ENCODE results near the gene APCDD1.

DNA sequence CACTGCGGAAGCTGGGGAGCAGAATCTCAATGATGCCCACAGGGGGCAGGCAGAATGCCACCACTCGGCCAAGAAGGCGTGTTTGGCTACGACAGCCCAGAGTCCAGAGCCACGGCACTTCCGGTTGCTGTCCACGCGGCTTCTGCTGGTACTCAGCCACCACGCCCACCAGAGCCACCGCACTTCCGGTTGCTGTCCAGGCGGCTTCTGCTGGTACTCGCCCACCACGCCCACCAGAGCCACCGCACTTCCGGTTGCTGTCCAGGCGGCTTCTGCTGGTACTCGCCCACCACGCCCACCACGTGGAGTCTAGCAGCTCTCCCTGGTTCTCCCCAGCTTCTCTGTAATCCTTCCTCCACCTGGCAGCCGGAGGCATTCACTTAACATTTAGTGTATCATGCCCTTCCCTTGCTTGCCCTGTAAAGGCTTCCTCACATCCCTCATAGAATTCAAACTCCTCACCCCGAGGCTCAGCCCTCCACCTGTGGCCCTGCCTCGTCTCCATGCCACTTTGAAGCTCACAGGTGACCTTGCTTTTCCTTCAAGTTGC lies 40.1 kb upstream of the APCDD1 start:
- TF ChIP-seq, protein P1, sequence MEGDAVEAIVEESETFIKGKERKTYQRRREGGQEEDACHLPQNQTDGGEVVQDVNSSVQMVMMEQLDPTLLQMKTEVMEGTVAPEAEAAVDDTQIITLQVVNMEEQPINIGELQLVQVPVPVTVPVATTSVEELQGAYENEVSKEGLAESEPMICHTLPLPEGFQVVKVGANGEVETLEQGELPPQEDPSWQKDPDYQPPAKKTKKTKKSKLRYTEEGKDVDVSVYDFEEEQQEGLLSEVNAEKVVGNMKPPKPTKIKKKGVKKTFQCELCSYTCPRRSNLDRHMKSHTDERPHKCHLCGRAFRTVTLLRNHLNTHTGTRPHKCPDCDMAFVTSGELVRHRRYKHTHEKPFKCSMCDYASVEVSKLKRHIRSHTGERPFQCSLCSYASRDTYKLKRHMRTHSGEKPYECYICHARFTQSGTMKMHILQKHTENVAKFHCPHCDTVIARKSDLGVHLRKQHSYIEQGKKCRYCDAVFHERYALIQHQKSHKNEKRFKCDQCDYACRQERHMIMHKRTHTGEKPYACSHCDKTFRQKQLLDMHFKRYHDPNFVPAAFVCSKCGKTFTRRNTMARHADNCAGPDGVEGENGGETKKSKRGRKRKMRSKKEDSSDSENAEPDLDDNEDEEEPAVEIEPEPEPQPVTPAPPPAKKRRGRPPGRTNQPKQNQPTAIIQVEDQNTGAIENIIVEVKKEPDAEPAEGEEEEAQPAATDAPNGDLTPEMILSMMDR (IDR thresholded peaks at IDR 0.05) = no peak
- TF ChIP-seq EP300 (IDR thresholded peaks at IDR 0.05) = no peak
